Measurements from ENCODE around the gene SPATA13. TPM values are rescaled to one million over a fixed set of nuclear protein-coding genes. Genes with fewer than 3 reads are reported as not detected.

Gene SPATA13
- total RNA-seq, 1 donor from 2014 or later = 44.2 TPM

DNA sequence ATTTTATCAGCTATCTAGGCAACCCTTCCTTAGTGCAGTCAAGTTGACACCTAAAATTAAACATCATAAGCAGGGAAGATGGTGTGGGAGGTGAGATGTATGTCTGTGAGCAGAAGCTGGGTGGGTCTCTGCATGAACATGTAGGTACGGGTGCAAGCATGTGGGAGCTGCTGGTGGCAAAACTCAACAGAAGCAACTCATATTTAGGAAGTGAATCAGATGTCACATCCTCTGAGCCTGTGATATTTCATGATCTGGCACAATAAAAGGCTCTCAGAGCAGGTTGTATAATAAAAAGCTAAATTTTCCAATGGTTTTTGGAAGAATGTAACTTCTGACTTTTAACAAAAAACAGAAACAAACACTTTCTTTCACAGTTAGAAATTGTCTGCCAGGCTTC, 193.2 kb downstream of the SPATA13 start:
- H3K27me3 ChIP-seq (ENCODE audit: low read depth) = no peaks in the 10 kb centered on the region
- TF ChIP-seq, protein P1, sequence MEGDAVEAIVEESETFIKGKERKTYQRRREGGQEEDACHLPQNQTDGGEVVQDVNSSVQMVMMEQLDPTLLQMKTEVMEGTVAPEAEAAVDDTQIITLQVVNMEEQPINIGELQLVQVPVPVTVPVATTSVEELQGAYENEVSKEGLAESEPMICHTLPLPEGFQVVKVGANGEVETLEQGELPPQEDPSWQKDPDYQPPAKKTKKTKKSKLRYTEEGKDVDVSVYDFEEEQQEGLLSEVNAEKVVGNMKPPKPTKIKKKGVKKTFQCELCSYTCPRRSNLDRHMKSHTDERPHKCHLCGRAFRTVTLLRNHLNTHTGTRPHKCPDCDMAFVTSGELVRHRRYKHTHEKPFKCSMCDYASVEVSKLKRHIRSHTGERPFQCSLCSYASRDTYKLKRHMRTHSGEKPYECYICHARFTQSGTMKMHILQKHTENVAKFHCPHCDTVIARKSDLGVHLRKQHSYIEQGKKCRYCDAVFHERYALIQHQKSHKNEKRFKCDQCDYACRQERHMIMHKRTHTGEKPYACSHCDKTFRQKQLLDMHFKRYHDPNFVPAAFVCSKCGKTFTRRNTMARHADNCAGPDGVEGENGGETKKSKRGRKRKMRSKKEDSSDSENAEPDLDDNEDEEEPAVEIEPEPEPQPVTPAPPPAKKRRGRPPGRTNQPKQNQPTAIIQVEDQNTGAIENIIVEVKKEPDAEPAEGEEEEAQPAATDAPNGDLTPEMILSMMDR (IDR thresholded peaks at IDR 0.05) = no peak
- no peak overlapping the region for H3K4me3 ChIP-seq
- no peaks in the 10 kb centered on the region for H3K9me3 ChIP-seq
- H3K27ac ChIP-seq = no peak overlapping the region
- no peaks in the 10 kb centered on the region for H3K4me1 ChIP-seq
- intact Hi-C loops (cut with DNase I) = no loop called here
- H3K36me3 ChIP-seq = no peaks in the 10 kb centered on the region
- DNase-seq (no peak), ATAC-seq (no peak)

DNA sequence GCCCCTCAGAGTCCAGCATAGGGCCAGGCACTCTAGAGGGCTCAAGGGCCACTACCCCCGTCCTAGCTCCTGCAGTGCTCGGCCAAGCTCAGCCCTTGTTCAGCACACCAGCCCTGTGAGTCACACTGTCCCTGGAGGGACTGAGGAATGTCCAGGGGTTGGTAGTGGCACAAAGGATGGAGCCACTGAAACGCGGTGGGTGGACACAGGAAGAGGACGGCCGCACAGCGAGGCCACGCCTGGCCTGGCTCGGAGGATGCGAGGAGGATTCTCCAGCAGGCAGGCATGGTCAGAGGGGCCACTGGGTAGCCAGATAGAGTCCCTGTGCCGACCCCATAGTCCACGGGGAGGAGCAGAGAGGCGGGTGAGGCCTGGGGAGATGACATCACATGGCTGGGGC, 194.6 kb downstream of the SPATA13 start:
- TF ChIP-seq, protein P1 (IDR thresholded peaks at IDR 0.05) = no peak
- Histone ChIP-seq H3K27me3 (ENCODE audit: low read depth) (no peaks in the 10 kb centered on the region), H3K4me3 (no peak overlapping the region), H3K27ac (no peak overlapping the region), H3K9me3 (no peaks in the 10 kb centered on the region), H3K36me3 (no peaks in the 10 kb centered on the region), H3K4me1 (no peaks in the 10 kb centered on the region)
- intact Hi-C loops (cut with DNase I) = no loop called here
- peak in 1 of 2 donors; percentile 34 for ATAC-seq
- no peak for DNase-seq

DNA sequence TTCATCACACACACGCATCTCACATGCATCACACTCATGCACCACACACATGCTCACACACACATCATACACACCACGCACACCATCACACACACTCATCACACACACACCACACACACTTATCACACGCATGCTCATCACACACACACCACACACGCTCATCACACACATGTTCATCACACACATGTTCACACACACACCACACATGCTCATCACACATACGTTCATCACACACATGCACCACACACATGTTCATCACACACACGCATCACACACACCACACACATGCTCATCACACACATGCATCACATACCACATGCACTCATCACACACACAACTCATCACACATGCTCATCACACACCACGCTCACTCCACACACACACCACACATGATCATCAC, 195.8 kb downstream of the SPATA13 start:
- DNase-seq = no peak
- Histone ChIP-seq H3K4me3 (no peak overlapping the region), H3K27me3 (ENCODE audit: low read depth) (no peaks in the 10 kb centered on the region), H3K27ac (no peak overlapping the region), H3K36me3 (no peaks in the 10 kb centered on the region), H3K9me3 (no peaks in the 10 kb centered on the region), H3K4me1 (no peaks in the 10 kb centered on the region)
- TF ChIP-seq, protein P1 (IDR thresholded peaks at IDR 0.05) = no peak
- intact Hi-C loops (cut with DNase I) = no loop called here
- no peak for ATAC-seq

Small RNAs within 50 kb of the gene (microRNA-seq; reads per million reads assigned to microRNA genes)
- not detected for gene MIR2276 (ENCODE audit: borderline number of aligned reads)

Other genes with a start within 250 kb of the SPATA13 start
- gene C1QTNF9, start 148.9 kb downstream of the SPATA13 start, total RNA-seq = not detected